Ectodermal cell (in vitro differentiated cells): ENCODE results near the gene CST9.

Experiments
- H3K27ac ChIP-seq: 2 replicates; pipeline ENCODE4 v1.7.0; 2013; ENCODE audit warnings: mild to moderate bottlenecking, low read depth, low read length; ENCODE audit not compliant: insufficient read depth, poor library complexity, severe bottlenecking
- H3K27me3 ChIP-seq: 2 replicates; pipeline ENCODE4 v1.7.0; 2013; ENCODE audit warnings: mild to moderate bottlenecking, low read length; ENCODE audit not compliant: insufficient read depth, control insufficient read depth, poor library complexity, severe bottlenecking
- H3K36me3 ChIP-seq: one replicate; pipeline ENCODE4 v1.7.0; 2013; ENCODE audit warnings: low read length; ENCODE audit not compliant: control insufficient read depth, insufficient read depth
- H3K4me1 ChIP-seq: one replicate; pipeline ENCODE4 v1.7.0; 2013; ENCODE audit warnings: low read length; ENCODE audit not compliant: control insufficient read depth, insufficient read depth
- H3K4me3 ChIP-seq: 2 replicates; pipeline ENCODE4 v1.7.0; 2013; ENCODE audit warnings: low read depth, low read length, control low read depth; ENCODE audit not compliant: insufficient read depth
- H3K9me3 ChIP-seq: 2 replicates; pipeline ENCODE4 v1.7.0; 2013; ENCODE audit warnings: mild to moderate bottlenecking, low read length, moderate library complexity; ENCODE audit not compliant: control insufficient read depth
- WGBS, 2 experiments: methylation state at CpG; one replicate each; pipeline ENCODE4 v1.1.7; 2013; ENCODE audit warnings: missing lambda C conversion rate in 2 of 2; 5-methylcytosine and 5-hydroxymethylcytosine counted together

Gene CST9

GRCh38 chr20:23574977-23575376 lies 30.7 kb downstream of the CST9 start:
- Histone ChIP-seq H3K36me3 (no peaks in the 10 kb centered on the region), H3K9me3 (no peaks in the 10 kb centered on the region), H3K27me3 (no peaks in the 10 kb centered on the region), H3K4me3 (no peak overlapping the region), H3K4me1 (no peaks in the 10 kb centered on the region), H3K27ac (no peak overlapping the region)

DNA sequence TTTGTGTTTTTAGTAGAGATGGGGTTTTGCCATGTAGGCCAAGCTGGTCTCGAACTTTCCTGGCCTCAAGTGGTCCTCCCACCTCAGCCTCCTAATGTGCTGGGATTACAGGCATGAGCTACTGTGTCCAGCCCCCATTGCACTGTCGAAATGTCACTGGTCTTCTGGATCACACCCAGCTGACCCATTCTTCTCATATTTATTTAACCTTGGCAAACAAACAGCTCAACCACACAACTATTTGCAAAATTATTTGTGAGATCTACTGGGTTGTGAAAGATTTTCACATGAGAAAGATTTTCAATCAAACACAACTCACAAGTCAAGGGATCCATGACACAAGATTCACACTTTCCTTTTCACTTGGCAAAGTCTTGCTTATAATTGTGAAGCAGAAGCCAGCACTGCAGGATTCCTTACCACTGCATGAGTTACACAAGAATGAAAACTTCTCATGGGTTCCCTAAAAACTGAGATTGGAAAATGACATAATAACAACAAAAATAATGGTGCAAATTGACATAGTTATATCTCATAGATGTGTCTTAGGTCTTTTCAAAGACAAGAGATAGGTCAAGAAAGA lies 35.4 kb downstream of the CST9 start:
- no peak overlapping the region for H3K27ac ChIP-seq
- H3K27me3 ChIP-seq = no peaks in the 10 kb centered on the region
- 93 to 96% methylated on average over 2 of the region's 2 CpGs for WGBS, 2 experiments
- H3K9me3 ChIP-seq = no peaks in the 10 kb centered on the region
- no peak overlapping the region for H3K4me3 ChIP-seq
- no peaks in the 10 kb centered on the region for H3K36me3 ChIP-seq
- H3K4me1 ChIP-seq = no peaks in the 10 kb centered on the region

- H3K36me3 ChIP-seq = no peaks in the 10 kb centered on the region
- H3K9me3 ChIP-seq = no peaks in the 10 kb centered on the region
- H3K27ac ChIP-seq = no peak overlapping the region
- H3K27me3 ChIP-seq = no peaks in the 10 kb centered on the region
- no peaks in the 10 kb centered on the region for H3K4me1 ChIP-seq
- 88 to 96% methylated on average over 1 of the region's 1 CpG for WGBS, 2 experiments
- no peak overlapping the region for H3K4me3 ChIP-seq
These were observed 36.1 kb downstream of the CST9 start for GRCh38 chr20:23569570-23569969.

- Histone ChIP-seq H3K27me3 (no peaks in the 10 kb centered on the region), H3K4me1 (no peaks in the 10 kb centered on the region), H3K36me3 (no peaks in the 10 kb centered on the region), H3K9me3 (no peaks in the 10 kb centered on the region), H3K4me3 (no peak overlapping the region), H3K27ac (no peak overlapping the region)
- 88 to 100% methylated on average over 1 of the region's 1 CpG for WGBS, 2 experiments
These were observed 36.8 kb downstream of the CST9 start for GRCh38 chr20:23568971-23569330.

GRCh38 chr20:23568320-23568970 lies 37.3 kb downstream of the CST9 start, which contains the start of gene CST9L:
TSS of gene CST9L (minus strand) at chr20:23568484. CDS start at chr20:23568450, 34 bp downstream.
- Histone ChIP-seq H3K4me3 (no peak within 1 kb of the TSS), H3K36me3 (no peaks in the 10 kb centered on the region), H3K9me3 (no peaks in the 10 kb centered on the region), H3K27ac (no peak within 1 kb of the TSS), H3K4me1 (no peaks in the 10 kb centered on the region), H3K27me3 (no peaks in the 10 kb centered on the region)
- WGBS, 2 experiments = 88 to 91% methylated on average over 11 of the region's 11 CpGs

DNA sequence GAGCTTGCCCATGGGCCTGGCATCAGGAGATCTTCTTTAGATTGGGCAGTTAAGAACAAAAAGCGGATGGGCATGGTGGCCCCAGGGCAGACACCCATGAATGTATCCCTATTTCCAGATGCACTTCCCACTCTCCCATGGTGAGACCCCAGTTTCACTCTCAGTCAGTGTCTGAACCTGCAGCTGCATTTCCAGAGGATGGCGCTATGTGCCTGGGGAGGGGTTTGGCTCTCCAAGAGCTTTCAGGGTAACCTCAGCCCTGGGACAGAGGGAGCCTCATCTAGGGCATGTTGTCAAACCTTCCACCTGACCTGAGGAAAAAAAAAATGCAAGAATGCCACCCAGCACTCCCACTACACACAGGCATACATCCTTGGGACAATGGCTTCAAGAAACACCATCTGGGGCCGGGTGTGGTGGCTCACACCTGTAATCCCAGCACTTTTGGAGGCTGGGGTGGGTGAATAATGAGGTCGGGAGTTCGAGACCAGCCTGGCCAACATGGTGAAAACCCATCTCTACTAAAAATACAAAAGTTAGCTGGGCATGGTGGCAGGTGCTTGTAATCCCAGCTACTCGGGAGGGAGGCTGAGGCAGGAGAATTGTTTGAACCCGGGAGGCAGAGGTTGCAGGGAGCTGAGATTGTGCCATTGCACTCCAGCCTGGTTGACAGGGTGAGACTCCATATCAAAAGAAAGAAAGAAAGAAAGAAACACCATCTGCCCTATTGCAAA lies 39.4 kb downstream of the CST9 start:
- WGBS, 2 experiments = 90 to 93% methylated on average over 7 of the region's 7 CpGs
- no peak overlapping the region for H3K4me3 ChIP-seq
- H3K4me1 ChIP-seq = no peaks in the 10 kb centered on the region

DNA sequence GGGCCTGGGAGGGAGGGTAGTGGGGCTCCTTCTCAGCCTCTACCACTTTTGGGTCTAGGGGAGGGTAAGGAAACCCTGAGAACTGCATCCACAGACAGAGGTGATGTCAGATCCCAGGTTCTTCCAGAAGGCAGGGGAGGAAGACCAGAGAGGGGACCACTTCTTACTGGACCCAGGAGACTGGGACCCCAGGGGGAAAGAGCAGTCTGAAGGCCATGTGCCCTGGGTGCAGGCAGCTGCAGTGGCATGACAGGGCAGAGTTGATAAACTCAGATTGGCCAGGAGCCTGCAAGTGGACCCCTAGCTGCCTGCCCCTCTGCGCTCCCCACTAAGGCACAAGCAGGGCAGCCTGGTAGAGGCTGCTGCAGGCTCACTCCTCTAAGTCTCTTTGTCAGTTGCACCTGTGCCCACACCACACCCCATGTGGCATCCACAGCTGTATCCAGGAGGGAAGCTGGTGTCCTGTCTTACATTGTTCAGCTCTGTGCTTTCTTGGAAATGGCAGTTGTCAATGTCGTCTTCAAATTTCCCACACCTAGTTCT lies 40.1 kb downstream of the CST9 start:
- no peaks in the 10 kb centered on the region for H3K27me3 ChIP-seq
- WGBS, 2 experiments = 87 to 96% methylated on average over 2 of the region's 2 CpGs
- H3K4me1 ChIP-seq = no peaks in the 10 kb centered on the region
- H3K27ac ChIP-seq = no peak overlapping the region
- H3K9me3 ChIP-seq = no peaks in the 10 kb centered on the region
- H3K36me3 ChIP-seq = no peaks in the 10 kb centered on the region
- H3K4me3 ChIP-seq = no peak overlapping the region

More for the DNA sequence above, 39.4 kb downstream of the CST9 start:
- no peaks in the 10 kb centered on the region for H3K36me3 ChIP-seq
- no peaks in the 10 kb centered on the region for H3K9me3 ChIP-seq
- no peaks in the 10 kb centered on the region for H3K27me3 ChIP-seq
- H3K27ac ChIP-seq = no peak overlapping the region

DNA sequence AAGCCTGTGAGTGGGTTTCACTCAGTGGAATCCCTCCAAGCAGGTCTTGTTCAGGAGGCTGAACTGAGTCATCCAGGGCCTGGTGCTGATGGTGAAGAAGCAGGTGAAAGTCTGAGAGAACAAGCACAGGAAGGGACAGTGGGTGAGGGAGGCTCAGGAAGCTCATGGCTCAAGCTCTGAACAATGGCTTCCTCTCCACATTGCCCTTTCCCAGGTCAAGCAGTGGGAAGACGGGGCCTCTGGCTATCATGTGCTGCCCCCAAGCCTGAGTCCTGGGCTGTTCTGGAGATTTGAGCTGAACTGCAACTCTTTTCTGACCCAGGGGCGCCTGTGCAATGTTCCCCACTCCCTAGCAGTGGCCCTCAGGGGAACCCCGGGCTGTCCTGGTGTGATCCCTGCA lies 40.8 kb downstream of the CST9 start:
- H3K4me3 ChIP-seq = no peak overlapping the region
- H3K4me1 ChIP-seq = no peaks in the 10 kb centered on the region
- WGBS, 2 experiments = 89 to 94% methylated on average over 3 of the region's 3 CpGs
- H3K9me3 ChIP-seq = no peaks in the 10 kb centered on the region
- H3K36me3 ChIP-seq = no peaks in the 10 kb centered on the region
- H3K27ac ChIP-seq = no peak overlapping the region
- no peaks in the 10 kb centered on the region for H3K27me3 ChIP-seq

DNA sequence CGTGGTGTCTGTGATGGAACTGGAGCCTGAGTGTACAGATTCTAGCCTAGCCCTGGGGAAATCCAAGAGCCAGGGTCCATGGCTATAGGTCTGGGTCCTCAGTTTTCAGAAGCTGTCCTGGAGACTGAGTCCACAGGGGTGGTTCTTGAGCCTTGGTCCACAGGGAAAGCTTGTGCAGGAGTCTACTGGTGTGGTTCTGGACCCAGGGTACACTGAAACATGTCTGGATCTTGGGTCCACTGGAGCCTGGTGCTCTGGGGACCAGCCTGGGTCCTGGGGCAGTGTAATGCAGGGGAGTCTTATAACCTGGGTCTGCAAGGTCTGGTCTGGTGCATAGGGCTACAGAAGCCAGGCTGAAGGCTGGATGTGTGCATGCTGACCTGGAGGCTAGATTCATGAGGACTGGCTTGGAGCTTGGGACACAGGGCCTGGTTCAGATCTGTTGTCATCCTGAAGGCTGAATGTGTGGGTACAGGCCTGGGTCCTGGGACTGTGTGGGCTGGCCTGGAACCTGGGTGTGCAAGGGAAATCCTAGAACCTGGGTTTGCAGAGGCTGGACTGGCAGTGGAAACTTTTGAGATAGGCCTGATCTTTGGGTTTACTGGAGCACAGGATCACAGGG lies 42.9 kb downstream of the CST9 start:
- Histone ChIP-seq H3K27ac (no peak overlapping the region), H3K27me3 (no peaks in the 10 kb centered on the region), H3K36me3 (no peaks in the 10 kb centered on the region), H3K4me1 (no peaks in the 10 kb centered on the region), H3K4me3 (no peak overlapping the region), H3K9me3 (no peaks in the 10 kb centered on the region)
- WGBS, 2 experiments = 88 to 93% methylated on average over 1 of the region's 1 CpG

GRCh38 chr20:23554401-23554800 lies 51.3 kb downstream of the CST9 start:
- Histone ChIP-seq H3K4me3 (no peak overlapping the region), H3K36me3 (no peaks in the 10 kb centered on the region), H3K9me3 (no peaks in the 10 kb centered on the region), H3K27ac (no peak overlapping the region), H3K4me1 (no peaks in the 10 kb centered on the region), H3K27me3 (no peaks in the 10 kb centered on the region)
- 91% methylated on average over 1 of the region's 1 CpG for WGBS, 2 experiments
